Left kidney (tissue), 2 donors: ENCODE results near the gene GSG1L. TPM values are rescaled to one million over a fixed set of nuclear protein-coding genes. Genes with fewer than 3 reads are reported as not detected.

Experiments used
- DNase-seq: peaks from one replicate; pipeline ENCODE4 v3.0.0-alpha.2; 2013
- polyA plus RNA-seq: library from polyadenylated mRNA; unstranded; fragments of 120-200 nt; gene quantifications from one replicate; pipeline ENCODE4 v1.2.1, GENCODE V29; 2013; ENCODE audit not compliant: insufficient read length

Gene GSG1L
- polyA plus RNA-seq, 1 donor, result 0.20 TPM

GRCh38 chr16:27818246-27818645 lies 245.3 kb downstream of the GSG1L start:
- no peak for DNase-seq

- no peak for DNase-seq
These were observed 246.5 kb downstream of the GSG1L start for GRCh38 chr16:27817038-27817437.

DNA sequence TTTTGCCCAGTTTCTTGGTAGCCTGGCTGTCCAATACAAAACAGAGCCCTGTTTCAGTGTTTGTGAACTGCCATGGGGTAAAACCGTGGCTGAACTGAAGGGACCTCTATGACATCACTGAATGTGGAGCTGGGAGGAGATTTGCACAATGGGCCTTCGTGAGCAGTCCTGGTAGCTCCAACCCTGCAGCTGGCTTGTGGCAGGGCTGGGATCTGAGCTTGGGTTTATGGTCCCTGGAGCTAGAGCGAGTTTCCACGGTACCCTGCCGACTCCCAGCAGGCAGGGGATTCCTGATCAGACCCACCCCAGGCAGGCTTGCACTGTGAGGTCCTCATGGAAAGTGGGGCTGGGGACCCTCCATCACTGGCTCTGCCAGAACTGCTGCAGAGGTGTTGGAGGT lies 247.0 kb downstream of the GSG1L start:
- DNase-seq, result no peak

GRCh38 chr16:27813591-27813990 lies 249.9 kb downstream of the GSG1L start:
- no peak for DNase-seq

DNA sequence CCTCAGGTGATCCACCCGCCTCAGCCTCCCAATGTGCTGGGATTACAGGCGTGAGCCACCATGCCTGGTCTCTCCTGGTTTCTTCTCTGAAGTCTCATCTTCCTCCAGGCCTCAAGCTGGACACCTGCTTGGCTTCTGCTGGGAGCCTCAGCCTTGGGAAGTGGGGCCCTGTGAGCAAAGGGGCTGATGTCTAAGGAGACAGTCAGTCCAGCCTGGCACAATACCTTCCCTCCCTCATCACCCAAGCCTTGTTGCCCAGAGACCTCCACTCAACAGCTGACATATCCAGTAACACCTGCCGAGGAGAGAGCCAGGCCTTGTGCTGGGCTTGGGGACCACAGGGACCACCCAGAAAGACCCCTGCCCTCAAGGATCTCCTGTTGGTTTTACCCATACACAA lies 251.6 kb downstream of the GSG1L start:
- DNase-seq, result no peak

DNA sequence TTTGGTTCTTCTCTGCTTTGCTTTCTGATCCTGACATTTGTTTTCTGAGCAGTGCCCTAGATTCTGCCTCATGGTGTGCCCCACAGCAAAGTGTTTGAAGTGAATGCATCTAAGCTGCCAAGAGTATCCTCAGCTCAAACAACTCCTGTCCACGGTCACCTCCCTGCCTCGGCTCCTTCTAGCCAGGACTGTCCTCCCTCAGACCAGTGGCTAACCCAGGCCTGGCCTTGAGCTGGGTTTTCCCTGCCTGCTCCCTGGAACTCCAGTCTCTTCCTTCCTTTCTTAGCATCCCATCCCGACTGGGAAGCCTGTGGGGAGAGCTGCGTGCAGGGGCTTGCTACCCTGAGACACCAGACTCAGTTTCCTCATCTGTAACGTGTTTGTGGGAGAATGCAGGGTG lies 256.5 kb downstream of the GSG1L start:
- DNase-seq, result no peak

DNA sequence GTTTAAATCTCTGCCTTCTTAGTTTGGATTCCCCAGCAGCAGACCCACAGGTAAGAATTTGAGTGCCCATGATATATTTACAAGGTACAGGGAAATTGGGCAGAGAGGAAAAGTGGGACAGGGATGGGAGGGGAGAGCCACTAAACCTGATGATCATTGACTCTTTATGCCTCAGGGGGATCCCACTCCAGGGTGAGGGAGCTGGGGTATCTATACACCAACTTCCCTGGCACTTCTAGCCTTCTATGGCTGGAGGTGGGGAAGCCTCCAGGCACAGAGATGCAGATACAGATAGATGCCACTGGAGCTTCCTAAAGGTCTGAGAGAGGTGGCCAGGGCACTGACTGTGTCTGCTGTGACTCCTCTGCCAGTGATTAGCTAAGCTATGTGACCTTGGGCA lies 257.1 kb downstream of the GSG1L start:
- no peak for DNase-seq

DNA sequence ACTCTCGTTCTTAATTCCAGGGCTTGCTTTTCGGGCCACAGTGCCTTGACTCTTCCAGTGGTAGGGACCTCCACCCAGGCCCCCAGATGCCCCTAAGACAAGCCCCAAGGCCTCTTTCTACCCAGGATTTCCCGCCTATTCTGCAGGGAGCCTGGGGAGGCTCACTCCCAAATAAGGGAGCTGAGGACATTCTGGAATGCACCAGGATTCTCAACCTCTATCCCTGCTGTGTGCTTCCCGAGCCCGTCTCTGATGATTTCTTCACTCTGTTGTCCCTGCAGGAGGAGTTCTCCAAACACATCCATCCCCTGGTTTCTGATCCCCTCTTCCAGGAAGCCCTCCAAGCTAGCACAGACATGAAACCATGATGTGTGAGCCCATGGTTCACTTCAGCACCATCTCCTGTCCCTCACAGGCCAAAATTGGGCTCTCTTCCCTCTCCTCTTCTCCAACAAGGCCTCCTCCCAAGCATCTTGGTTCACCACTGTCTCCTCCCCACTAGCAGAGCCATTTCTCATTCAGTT lies 257.6 kb downstream of the GSG1L start:
- no peak for DNase-seq

- no peak for DNase-seq
These were observed 259.6 kb downstream of the GSG1L start for GRCh38 chr16:27803775-27804549.

GRCh38 chr16:27802664-27803439 lies 260.7 kb downstream of the GSG1L start:
- DNase-seq, result no peak

GRCh38 chr16:27801289-27801945 lies 262.1 kb downstream of the GSG1L start:
- no peak for DNase-seq

GRCh38 chr16:27800817-27801216 lies 262.7 kb downstream of the GSG1L start:
- no peak for DNase-seq

GRCh38 chr16:27799896-27800295 lies 263.6 kb downstream of the GSG1L start:
- no peak for DNase-seq

- DNase-seq, result no peak
These were observed 265.3 kb downstream of the GSG1L start for GRCh38 chr16:27798241-27798640.

DNA sequence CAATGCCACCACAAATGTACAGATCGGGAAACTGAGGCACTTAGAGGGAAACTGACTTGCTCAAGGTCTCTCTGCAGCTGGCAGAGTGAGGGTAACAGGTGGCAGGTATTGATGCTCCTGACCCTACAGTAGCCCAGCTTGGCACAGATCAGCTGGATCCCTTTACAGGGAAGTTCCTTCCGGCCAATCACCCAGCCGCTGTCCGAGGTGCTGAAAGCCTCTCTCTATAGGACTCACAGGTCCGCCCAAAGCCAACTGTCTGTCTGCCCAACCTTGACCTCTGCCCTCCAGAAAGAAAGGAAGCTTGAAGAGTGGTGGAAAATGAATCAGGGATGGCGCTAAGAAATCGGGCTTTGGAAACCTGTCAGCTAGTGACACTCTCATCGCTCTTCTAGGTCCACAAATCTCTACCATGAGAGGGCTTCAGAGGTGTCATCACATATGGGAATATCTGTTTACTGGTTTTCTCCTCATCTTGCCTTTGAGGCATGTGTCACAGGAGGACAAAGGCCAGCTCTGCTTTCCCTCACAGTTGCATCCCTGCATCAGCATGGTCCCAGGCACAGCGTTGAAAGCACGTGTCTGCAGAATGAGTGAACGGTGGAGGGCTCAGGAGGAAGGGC lies 267.4 kb downstream of the GSG1L start:
- peak; percentile 66 for DNase-seq

DNA sequence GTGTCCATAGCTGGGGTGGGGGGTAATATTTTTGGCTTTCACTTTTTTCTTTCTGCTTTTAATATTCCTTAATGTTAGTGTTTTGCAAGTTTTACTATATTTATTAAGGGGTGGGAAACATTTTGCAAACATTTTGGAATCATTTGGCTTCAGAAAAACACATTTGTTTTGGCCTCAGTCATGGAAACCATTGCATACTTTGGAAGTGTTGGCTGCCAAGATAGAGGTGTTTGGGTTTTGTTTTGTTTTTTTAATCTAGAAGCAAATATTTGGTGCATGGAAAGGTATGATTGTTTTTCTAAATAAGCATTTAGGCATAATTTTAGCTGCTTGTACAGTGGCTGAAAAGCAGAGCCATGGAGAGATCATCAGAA lies 270.3 kb downstream of the GSG1L start:
- no peak for DNase-seq

DNA sequence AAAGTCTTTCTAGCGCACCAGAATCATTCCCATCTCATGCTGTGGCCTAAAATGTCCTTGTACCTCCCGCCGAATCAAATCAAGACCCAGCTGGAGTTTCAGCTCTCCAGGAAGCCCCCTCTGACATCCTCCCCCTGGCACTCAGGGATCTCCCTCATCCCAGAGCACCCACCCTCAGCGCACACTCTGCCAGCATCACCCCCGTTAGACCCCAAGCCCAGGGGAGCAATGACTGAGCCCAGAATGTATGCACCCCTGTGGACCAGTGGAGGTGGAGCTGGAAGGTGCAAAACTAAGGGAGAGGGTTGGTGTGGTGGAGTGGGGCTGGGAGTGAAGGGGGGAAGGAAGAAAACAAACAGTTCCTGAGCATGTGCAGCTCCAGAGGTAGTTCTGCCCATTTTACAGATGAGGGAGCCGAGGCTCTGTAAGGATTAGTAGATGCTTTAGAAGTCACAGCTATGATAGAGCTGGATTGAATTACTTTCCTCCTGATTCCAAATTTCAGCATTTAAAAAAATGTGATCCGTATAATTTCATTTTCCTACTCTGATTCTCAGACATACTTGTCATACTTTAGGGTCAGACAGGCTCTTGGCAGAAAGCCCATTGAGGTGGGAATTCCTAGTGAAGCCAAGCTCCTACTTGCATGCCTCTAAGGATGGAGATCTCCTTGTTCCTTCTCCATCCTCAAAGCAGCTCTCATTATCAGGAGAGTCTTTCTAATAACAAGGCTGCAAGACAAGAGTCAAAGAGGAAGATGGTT lies 270.8 kb downstream of the GSG1L start:
- no peak for DNase-seq

GRCh38 chr16:27791404-27791719 lies 272.2 kb downstream of the GSG1L start:
- DNase-seq, result no peak

DNA sequence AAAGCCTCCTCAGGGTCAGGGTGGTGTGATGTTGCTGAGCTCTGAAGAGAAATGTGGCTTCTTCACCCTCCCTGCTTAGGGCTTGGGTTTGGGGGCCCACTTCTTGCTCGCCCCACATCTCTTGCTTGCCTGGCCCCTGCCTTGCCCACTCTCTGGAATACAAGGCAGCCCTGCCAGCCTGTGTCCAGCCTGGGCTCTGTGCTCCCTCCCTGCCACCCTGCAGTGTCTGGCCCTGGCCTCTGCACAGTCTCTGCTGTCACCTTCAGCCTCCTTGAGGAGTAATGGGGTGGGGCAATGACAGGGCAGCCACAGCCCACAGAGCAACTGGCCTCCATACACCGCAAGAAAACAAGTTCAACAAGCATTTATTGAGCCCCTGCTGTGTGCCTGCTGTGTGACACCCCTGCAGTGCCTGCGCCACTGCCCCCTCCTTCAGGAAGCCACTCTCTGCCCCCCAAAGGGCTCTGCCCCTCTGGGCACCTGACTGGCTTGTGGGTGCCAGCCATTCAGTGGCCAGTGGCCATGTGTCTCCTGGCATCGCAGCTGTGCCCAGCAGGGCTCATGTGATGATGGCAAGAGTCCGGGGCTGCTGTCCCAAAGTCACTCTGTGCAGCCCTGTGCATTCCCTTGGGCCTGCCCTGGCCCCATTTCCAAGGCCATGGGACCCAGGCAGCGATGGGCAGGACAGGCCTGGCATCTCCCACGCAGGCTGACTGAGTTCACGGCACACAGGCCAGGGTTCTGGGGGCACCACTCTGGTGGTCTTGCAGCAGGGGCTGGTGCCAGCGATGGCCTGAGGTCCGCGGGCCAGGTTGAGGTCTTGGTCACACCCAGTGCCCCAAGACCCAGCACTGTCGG lies 272.7 kb downstream of the GSG1L start:
- no peak for DNase-seq

GRCh38 chr16:27789595-27790241 lies 273.8 kb downstream of the GSG1L start:
- no peak for DNase-seq
